GM12878 (cell line): ENCODE results near the gene FAM227B. TPM values are rescaled to one million over a fixed set of nuclear protein-coding genes. Genes with fewer than 3 reads are reported as not detected.

Experiments used
- ATAC-seq: fragments of 200-7000 bp; cut with Tn5 transposase; 3 replicates; pipeline ENCODE4 v1.9.1; 2020; ENCODE audit warnings: mild to moderate bottlenecking, moderate library complexity
- BruUV-seq: library from RNA; stranded (reverse); fragments of 400-500 nt; replicated peaks from 2 replicates; lab custom pipeline; 2021; lab: Mats Ljungman, UMichigan
- CTCF ChIA-PET: fragments of 300-600 bp; sonication (Branson Sonifier 250); formaldehyde crosslinking; extraction: SDS; loops from one replicate; lab custom pipeline; 2021; ENCODE audit warnings: inconsistent platforms; lab: Yijun Ruan, JAX
- POLR2A ChIA-PET: fragments of 350-600 bp; formaldehyde crosslinking; extraction: SDS; loops from one replicate; lab custom pipeline; 2021; ENCODE audit warnings: inconsistent platforms; lab: Charles Lee
- RAD21 ChIA-PET: fragments of 300-600 bp; sonication (Branson Sonifier 250); formaldehyde crosslinking; loops from one replicate; lab custom pipeline; 2023; ENCODE audit warnings: antibody characterized with exemption; ENCODE audit not compliant: unreplicated experiment; lab: Charles Lee
- SMC1A ChIA-PET: fragments of 300-600 bp; sonication (Branson Sonifier 250); formaldehyde crosslinking; loops from one replicate; lab custom pipeline; 2023; ENCODE audit not compliant: unreplicated experiment, uncharacterized antibody; lab: Charles Lee
- DNase-seq: peaks from one replicate; pipeline ENCODE4 v3.0.0-alpha.2; 2011; ENCODE audit warnings: low read depth, low spot score
- FAIRE-seq: peaks from 3 replicates; lab custom pipeline; 2011; peaks lifted over from hg19 to GRCh38; lab: Jason Lieb, UNC
- H2AFZ ChIP-seq: 2 replicates; pipeline ENCODE4 v1.6.0; 2011; ENCODE audit warnings: low read depth, low read length, control low read depth; ENCODE audit not compliant: control insufficient read depth
- H3K27ac ChIP-seq: 2 replicates; pipeline ENCODE4 v1.5.1; 2011; ENCODE audit warnings: control low read depth; ENCODE audit not compliant: control insufficient read depth, insufficient read depth
- H3K27me3 ChIP-seq, 2 experiments: replicated peaks in 1 of 2; 2 replicates each; pipeline versions ENCODE4 v1.6.0 to v1.6.1; 2011; ENCODE audit warnings: low read length in 1 of 2; ENCODE audit not compliant: control insufficient read depth in 2 of 2, insufficient read depth in 2 of 2
- H3K36me3 ChIP-seq, 2 experiments: 2 replicates each; pipeline ENCODE4 v1.5.1; 2011; ENCODE audit warnings: low read length in 1 of 2; ENCODE audit not compliant: control insufficient read depth in 2 of 2, insufficient read depth in 2 of 2
- H3K4me1 ChIP-seq: 2 replicates; pipeline ENCODE4 v1.6.1; 2011; ENCODE audit warnings: mild to moderate bottlenecking, low read length, moderate library complexity, mixed read lengths; ENCODE audit not compliant: control insufficient read depth, insufficient read depth
- H3K4me2 ChIP-seq: 2 replicates; pipeline ENCODE4 v1.6.0; 2011; ENCODE audit warnings: control low read depth; ENCODE audit not compliant: control insufficient read depth, insufficient read depth
- H3K4me3 ChIP-seq: fragments of 200-600 bp; sonication (generic); 2 replicates; pipeline ENCODE4 v1.5.1; 2016
- H3K79me2 ChIP-seq: 2 replicates; pipeline ENCODE4 v1.6.0; 2011; ENCODE audit warnings: low read length; ENCODE audit not compliant: control insufficient read depth, insufficient read depth
- H3K9ac ChIP-seq: 2 replicates; pipeline ENCODE4 v1.8.0; 2011; ENCODE audit warnings: low read length, control low read depth, mixed read lengths; ENCODE audit not compliant: control insufficient read depth, insufficient read depth
- H3K9me3 ChIP-seq: replicated peaks from 3 replicates; pipeline ENCODE4 v1.5.1; 2011; ENCODE audit warnings: mild to moderate bottlenecking, low read length; ENCODE audit not compliant: control insufficient read depth, insufficient read depth
- H4K20me1 ChIP-seq: 2 replicates; pipeline ENCODE4 v1.6.0; 2011; ENCODE audit not compliant: control insufficient read depth, insufficient read depth
- CBX3 ChIP-seq: fragments of 200-600 bp; sonication (generic); IDR thresholded peaks from 2 replicates; pipeline ENCODE4 v1.6.1; 2016; ENCODE audit warnings: low read depth, borderline replicate concordance
- CBX5 ChIP-seq: sonication (generic); IDR thresholded peaks from 2 replicates; pipeline ENCODE4 v1.6.1; 2016; ENCODE audit warnings: low read depth, moderate library complexity, mild to moderate bottlenecking, inconsistent platforms
- EZH2 ChIP-seq: IDR thresholded peaks from 2 replicates; pipeline ENCODE4 v1.6.1; 2012; ENCODE audit warnings: low read depth, mild to moderate bottlenecking, control low read depth, inconsistent platforms, low read length, borderline replicate concordance; ENCODE audit not compliant: control insufficient read depth
- RB1 ChIP-seq: fragments of 450-650 bp; formaldehyde crosslinking; IDR thresholded peaks from 2 replicates; pipeline ENCODE4 v1.6.1; 2017; ENCODE audit warnings: mild to moderate bottlenecking, borderline replicate concordance
- SMAD5 ChIP-seq: IDR thresholded peaks from 2 replicates; pipeline ENCODE4 v1.6.1; 2016; ENCODE audit warnings: antibody characterized with exemption, low read depth
- SRF ChIP-seq, 2 experiments: IDR thresholded peaks; 2 replicates each; pipeline ENCODE4 v1.6.1; 2011; ENCODE audit warnings: low read depth in 2 of 2, low read length in 2 of 2, mild to moderate bottlenecking in 1 of 2, moderate library complexity in 1 of 2
- WGBS: methylation state at CpG from one replicate; pipeline ENCODE4 v1.1.6; 2016; ENCODE audit warnings: low lambda C conversion rate; ENCODE audit not compliant: insufficient replicate concordance, insufficient coverage; ENCODE audit errors: missing lambda C conversion rate; 5-methylcytosine and 5-hydroxymethylcytosine counted together
- in situ Hi-C: fragments of 300-500 bp; cut with MboI; formaldehyde crosslinking; loops from 9 replicates; pipeline ENCODE4 v1.14.3; 2018; ENCODE audit warnings: mixed read lengths
- intact Hi-C: fragments of 100-400 bp; cut with micrococcal nuclease; formaldehyde crosslinking; loops from one replicate; pipeline ENCODE4 v1.14.2; 2022; ENCODE audit not compliant: unreplicated experiment
- polyA plus RNA-seq, 11 experiments: library from polyadenylated mRNA; depleted of rRNA in 4 of 11; unstranded in 6 of 11; stranded (reverse) in 5 of 11; fragments of >200 nt; fragmentation: Nextera tagmentation in 4 of 11; fragmentation: Illumina TruSeq in 1 of 11; extraction: Ambion mirVana in 4 of 11; extraction: Trizol in 1 of 11; gene quantifications; 1 replicate in 1 of 11; 2 replicates in 10 of 11; pipeline versions ENCODE4 v1.2.1 to v1.2.3, GENCODE V29; 2011 to 2016; ENCODE audit warnings: inconsistent platforms in 2 of 11, missing spikeins in 2 of 11, low read depth in 1 of 11
- total RNA-seq, 4 experiments: library from RNA; depleted of rRNA in 3 of 4; stranded (reverse); fragments of >200 nt in 3 of 4; fragmentation: Illumina TruSeq in 1 of 4; extraction: Trizol in 1 of 4; gene quantifications; 2 replicates each; pipeline versions ENCODE4 v1.2.1 to v1.2.3, GENCODE V29; 2013 to 2021
- TF ChIP-seq, protein P1 (sequence below): IDR thresholded peaks from 2 replicates; pipeline ENCODE4 v1.6.1; 2012; ENCODE audit warnings: improper control_type of control experiment, low read depth, low read length; ENCODE audit not compliant: insufficient replicate concordance
- TF ChIP-seq, protein P2 (sequence below): IDR thresholded peaks from 2 replicates; pipeline ENCODE4 v1.6.1; 2011; ENCODE audit warnings: mild to moderate bottlenecking, low read depth, low read length, moderate library complexity; ENCODE audit not compliant: insufficient replicate concordance
- TF ChIP-seq, protein P3 (sequence below): IDR thresholded peaks from 2 replicates; pipeline ENCODE4 v1.6.1; 2011; ENCODE audit warnings: borderline replicate concordance, low read depth, mild to moderate bottlenecking, moderate library complexity, low read length; ENCODE audit not compliant: insufficient read depth, poor library complexity, severe bottlenecking

FAM227B gene
- total and polyA plus RNA-seq, 10 of the 15 experiments (the other 5 are each of a cell fraction or from before 2014, with no cell fraction given): 3.9 to 12.6 (median 6.9) TPM

DNA sequence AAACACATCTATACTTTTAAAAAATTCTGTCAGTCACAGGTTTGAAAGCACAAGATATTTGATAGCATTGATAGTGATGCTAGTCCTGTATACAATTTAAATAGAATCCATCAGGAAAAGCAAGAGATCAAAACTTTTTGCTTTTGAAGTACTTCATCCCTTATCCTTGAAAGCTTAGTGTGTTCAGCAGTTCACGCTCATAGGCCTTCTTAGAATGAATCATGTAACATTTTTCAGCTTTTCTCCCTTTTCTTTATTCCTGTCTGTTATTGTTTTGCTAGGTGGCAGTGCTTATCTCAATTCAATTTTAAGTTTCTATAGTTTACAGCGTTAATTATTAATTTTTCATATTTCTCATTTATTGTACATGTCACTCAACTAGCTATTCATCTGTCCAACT lies 128.5 kb downstream of the FAM227B start (continued):
- no peak for TF ChIP-seq CBX3

DNA sequence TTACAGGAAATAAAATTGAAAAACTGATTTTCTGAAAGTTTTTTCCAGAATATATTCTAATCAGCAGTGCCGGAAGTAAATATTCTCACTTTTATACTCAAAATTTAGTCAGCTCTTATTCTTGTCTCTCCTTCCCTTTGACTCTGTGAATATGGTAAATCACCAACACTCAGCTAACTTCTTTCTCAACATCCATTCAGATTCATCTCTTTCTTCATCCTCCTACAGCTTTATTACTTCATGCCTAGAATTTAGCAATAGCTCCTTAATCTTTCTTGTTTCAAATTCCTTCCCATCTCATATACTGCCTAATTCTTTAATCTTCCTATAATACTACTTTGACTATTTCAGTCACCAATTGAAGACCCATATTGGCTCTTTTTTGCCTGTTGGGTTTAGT lies 129.7 kb downstream of the FAM227B start:
- ChIA-PET CTCF (interaction anchor here (0.9 kb wide), 1 partner anchor 68 kb away, joined by 3 read pairs; the partner anchor contains the start of gene FGF7), POLR2A (no interaction called here), RAD21 (no interaction called here), SMC1A (interaction anchor here (0.6 kb wide), 1 partner anchor 31 kb away, joined by 3 read pairs; no protein-coding TSS in a partner anchor)
- ATAC-seq (no peak), FAIRE-seq (no peak), DNase-seq (no peak)
- no peaks in the 10 kb centered on the region for H3K4me1 ChIP-seq
- WGBS: 47% methylated on average over 1 of the region's 1 CpG
- H2AFZ ChIP-seq: no peak overlapping the region
- H3K79me2 ChIP-seq: no peaks in the 10 kb centered on the region
- no peak overlapping the region for H3K4me2 ChIP-seq
- TF ChIP-seq, protein P1, sequence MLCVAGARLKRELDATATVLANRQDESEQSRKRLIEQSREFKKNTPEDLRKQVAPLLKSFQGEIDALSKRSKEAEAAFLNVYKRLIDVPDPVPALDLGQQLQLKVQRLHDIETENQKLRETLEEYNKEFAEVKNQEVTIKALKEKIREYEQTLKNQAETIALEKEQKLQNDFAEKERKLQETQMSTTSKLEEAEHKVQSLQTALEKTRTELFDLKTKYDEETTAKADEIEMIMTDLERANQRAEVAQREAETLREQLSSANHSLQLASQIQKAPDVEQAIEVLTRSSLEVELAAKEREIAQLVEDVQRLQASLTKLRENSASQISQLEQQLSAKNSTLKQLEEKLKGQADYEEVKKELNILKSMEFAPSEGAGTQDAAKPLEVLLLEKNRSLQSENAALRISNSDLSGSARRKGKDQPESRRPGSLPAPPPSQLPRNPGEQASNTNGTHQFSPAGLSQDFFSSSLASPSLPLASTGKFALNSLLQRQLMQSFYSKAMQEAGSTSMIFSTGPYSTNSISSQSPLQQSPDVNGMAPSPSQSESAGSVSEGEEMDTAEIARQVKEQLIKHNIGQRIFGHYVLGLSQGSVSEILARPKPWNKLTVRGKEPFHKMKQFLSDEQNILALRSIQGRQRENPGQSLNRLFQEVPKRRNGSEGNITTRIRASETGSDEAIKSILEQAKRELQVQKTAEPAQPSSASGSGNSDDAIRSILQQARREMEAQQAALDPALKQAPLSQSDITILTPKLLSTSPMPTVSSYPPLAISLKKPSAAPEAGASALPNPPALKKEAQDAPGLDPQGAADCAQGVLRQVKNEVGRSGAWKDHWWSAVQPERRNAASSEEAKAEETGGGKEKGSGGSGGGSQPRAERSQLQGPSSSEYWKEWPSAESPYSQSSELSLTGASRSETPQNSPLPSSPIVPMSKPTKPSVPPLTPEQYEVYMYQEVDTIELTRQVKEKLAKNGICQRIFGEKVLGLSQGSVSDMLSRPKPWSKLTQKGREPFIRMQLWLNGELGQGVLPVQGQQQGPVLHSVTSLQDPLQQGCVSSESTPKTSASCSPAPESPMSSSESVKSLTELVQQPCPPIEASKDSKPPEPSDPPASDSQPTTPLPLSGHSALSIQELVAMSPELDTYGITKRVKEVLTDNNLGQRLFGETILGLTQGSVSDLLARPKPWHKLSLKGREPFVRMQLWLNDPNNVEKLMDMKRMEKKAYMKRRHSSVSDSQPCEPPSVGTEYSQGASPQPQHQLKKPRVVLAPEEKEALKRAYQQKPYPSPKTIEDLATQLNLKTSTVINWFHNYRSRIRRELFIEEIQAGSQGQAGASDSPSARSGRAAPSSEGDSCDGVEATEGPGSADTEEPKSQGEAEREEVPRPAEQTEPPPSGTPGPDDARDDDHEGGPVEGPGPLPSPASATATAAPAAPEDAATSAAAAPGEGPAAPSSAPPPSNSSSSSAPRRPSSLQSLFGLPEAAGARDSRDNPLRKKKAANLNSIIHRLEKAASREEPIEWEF: no peak
- TF ChIP-seq CBX5 (no peak), EZH2 (no peak), RB1 (no peak), SRF (IDR thresholded peaks at IDR 0.05; ENCODE audit: low read depth in 2 of 2, low read length in 2 of 2) (no peak), SMAD5 (no peak), CBX3 (no peak)
- TF ChIP-seq, protein P2, sequence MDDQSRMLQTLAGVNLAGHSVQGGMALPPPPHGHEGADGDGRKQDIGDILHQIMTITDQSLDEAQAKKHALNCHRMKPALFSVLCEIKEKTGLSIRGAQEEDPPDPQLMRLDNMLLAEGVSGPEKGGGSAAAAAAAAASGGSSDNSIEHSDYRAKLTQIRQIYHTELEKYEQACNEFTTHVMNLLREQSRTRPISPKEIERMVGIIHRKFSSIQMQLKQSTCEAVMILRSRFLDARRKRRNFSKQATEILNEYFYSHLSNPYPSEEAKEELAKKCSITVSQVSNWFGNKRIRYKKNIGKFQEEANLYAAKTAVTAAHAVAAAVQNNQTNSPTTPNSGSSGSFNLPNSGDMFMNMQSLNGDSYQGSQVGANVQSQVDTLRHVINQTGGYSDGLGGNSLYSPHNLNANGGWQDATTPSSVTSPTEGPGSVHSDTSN: no peak
- TF ChIP-seq, protein P3, sequence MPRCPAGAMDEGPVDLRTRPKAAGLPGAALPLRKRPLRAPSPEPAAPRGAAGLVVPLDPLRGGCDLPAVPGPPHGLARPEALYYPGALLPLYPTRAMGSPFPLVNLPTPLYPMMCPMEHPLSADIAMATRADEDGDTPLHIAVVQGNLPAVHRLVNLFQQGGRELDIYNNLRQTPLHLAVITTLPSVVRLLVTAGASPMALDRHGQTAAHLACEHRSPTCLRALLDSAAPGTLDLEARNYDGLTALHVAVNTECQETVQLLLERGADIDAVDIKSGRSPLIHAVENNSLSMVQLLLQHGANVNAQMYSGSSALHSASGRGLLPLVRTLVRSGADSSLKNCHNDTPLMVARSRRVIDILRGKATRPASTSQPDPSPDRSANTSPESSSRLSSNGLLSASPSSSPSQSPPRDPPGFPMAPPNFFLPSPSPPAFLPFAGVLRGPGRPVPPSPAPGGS: no peak
- BruUV-seq: no TSS peak
- H3K27ac ChIP-seq: no peak overlapping the region
- in situ Hi-C loops: no loop called here
- H3K9ac ChIP-seq: no peak overlapping the region
- no peaks in the 10 kb centered on the region for H3K9me3 ChIP-seq
- H4K20me1 ChIP-seq: no peaks in the 10 kb centered on the region
- no peaks in the 10 kb centered on the region for H3K27me3 ChIP-seq
- intact Hi-C loops: no loop called here
- H3K36me3 ChIP-seq: no peaks in the 10 kb centered on the region
- no peak overlapping the region for H3K4me3 ChIP-seq
